Fibroblast of lung (primary cell): ENCODE results near the gene NCF4. TPM values are rescaled to one million over a fixed set of nuclear protein-coding genes. Genes with fewer than 3 reads are reported as not detected.

Experiments used
- DNase-seq, 2 donors: peaks; one replicate each; pipeline versions ENCODE4 v3.0.0 to v3.0.0-alpha.2; 2010; ENCODE audit warnings: low read depth in 2 of 2
- H2AFZ ChIP-seq: 2 replicates; pipeline ENCODE4 v1.5.1; 2012; ENCODE audit warnings: low read length, control low read depth, inconsistent platforms
- H3K27ac ChIP-seq: 2 replicates; pipeline ENCODE4 v1.5.1; 2011; ENCODE audit warnings: low read length, control low read depth; ENCODE audit not compliant: insufficient read depth
- H3K27me3 ChIP-seq: 2 replicates; pipeline ENCODE4 v1.5.1; 2011; ENCODE audit warnings: mild to moderate bottlenecking, low read length; ENCODE audit not compliant: control insufficient read depth, insufficient read depth
- H3K36me3 ChIP-seq: 2 replicates; pipeline ENCODE4 v1.5.1; 2011; ENCODE audit warnings: low read length; ENCODE audit not compliant: control insufficient read depth, insufficient read depth
- H3K4me1 ChIP-seq: 2 replicates; pipeline ENCODE4 v1.5.1; 2011; ENCODE audit warnings: low read length; ENCODE audit not compliant: control insufficient read depth, insufficient read depth; ENCODE audit errors: extremely low read depth
- H3K4me2 ChIP-seq: 2 replicates; pipeline ENCODE4 v1.5.1; 2011; ENCODE audit warnings: low read length, control low read depth; ENCODE audit not compliant: insufficient read depth; ENCODE audit errors: extremely low read depth
- H3K4me3 ChIP-seq, 4 experiments: fragments of 200-600 bp in 1 of 4; sonication (generic) in 1 of 4; replicated peaks in 1 of 4; 2 replicates each; pipeline ENCODE4 v1.5.1; 2011 to 2016; ENCODE audit warnings: low read length in 4 of 4, low read depth in 3 of 4, mild to moderate bottlenecking in 3 of 4, control low read depth in 2 of 4, inconsistent platforms in 1 of 4, mixed read lengths in 1 of 4; ENCODE audit not compliant: insufficient read depth in 1 of 4; ENCODE audit errors: control extremely low read depth in 1 of 4
- H3K79me2 ChIP-seq: 2 replicates; pipeline ENCODE4 v1.5.1; 2012; ENCODE audit warnings: mild to moderate bottlenecking, low read length, inconsistent platforms; ENCODE audit not compliant: control insufficient read depth, insufficient read depth
- H3K9ac ChIP-seq: 2 replicates; pipeline ENCODE4 v1.5.1; 2011; ENCODE audit warnings: mild to moderate bottlenecking, low read length, control low read depth; ENCODE audit not compliant: insufficient read depth
- H3K9me3 ChIP-seq: 2 replicates; pipeline ENCODE4 v1.5.1; 2012; ENCODE audit warnings: low read depth, low read length; ENCODE audit not compliant: control insufficient read depth, insufficient read depth
- H4K20me1 ChIP-seq: 2 replicates; pipeline ENCODE4 v1.5.1; 2011; ENCODE audit warnings: low read length; ENCODE audit not compliant: control insufficient read depth, insufficient read depth; ENCODE audit errors: extremely low read depth
- CTCF ChIP-seq, 2 donors: IDR thresholded peaks in 1 of 2; conservative IDR thresholded peaks in 1 of 2; 1 replicate in 1 of 2; 2 replicates in 1 of 2; pipeline ENCODE4 v1.5.1; 2011 to 2012; ENCODE audit warnings: low read length in 2 of 2, control low read depth in 1 of 2, inconsistent platforms in 1 of 2, low read depth in 1 of 2, mild to moderate bottlenecking in 1 of 2
- EZH2 ChIP-seq: IDR thresholded peaks from 2 replicates; pipeline ENCODE4 v1.5.1; 2012; ENCODE audit warnings: low read length, control low read depth, mild to moderate bottlenecking; ENCODE audit errors: missing control alignments
- polyA plus RNA-seq, 2 donors: library from polyadenylated mRNA; depleted of rRNA in 1 of 2; stranded (reverse) in 1 of 2; unstranded in 1 of 2; fragments of >200 nt; gene quantifications; 2 replicates each; pipeline ENCODE4 v1.2.1, GENCODE V29; 2011 to 2012; ENCODE audit warnings: missing spikeins in 1 of 2
- total RNA-seq: library from RNA; depleted of rRNA; stranded (reverse); fragments of >200 nt; gene quantifications from 2 replicates; pipeline ENCODE4 v1.2.1, GENCODE V29; 2014

NCF4 gene
- total and polyA plus RNA-seq, 2 donors (not counting 1 experiment from before 2014, with no cell fraction given): not detected

DNA sequence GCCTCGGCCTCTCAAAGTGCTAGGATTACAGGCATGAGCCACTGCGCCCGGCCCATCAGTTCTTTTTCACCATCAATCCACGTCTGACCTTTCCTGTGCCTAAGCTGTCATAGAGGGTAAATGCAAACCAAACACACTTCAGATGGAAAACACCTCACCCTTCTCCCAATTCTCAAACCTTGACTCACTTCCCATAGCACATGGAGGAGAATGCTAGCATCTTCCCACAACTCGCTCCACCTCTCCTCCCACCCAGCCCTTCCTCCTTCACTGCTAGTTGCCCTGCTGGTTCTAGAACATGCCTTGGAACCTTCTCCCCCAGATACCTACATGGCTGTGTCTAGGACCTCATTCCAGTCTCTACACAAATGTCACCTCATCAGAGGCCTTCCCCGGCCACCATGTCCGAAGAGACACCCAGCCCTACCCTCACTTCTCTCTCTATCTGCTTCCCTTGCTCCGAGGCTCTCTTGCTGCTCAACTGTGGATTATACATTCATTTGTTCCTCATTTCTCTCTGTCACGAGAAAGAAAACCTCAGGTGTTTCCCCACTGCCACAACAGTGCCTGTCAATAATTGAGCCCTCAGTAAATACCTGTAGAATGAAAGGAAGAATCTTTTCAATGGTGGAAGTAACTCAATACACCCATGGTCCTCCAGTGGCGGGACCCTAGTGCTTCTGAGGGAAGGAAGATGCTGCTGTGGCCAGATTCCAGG lies 21.3 kb upstream of the NCF4 start:
- Histone ChIP-seq H3K4me3 (no peak overlapping the region), H2AFZ (no peak overlapping the region), H3K36me3 (no peaks in the 10 kb centered on the region), H3K9me3 (no peaks in the 10 kb centered on the region), H3K27ac (no peak overlapping the region), H3K4me1 (no peaks in the 10 kb centered on the region), H3K79me2 (no peaks in the 10 kb centered on the region), H3K9ac (no peak overlapping the region), H4K20me1 (no peaks in the 10 kb centered on the region), H3K27me3 (no peaks in the 10 kb centered on the region), H3K4me2 (no peak overlapping the region)
- peak in 1 of 2 donors; percentile 14 for DNase-seq
- no peak for TF ChIP-seq CTCF (conservative IDR thresholded peaks at IDR 0.05 in 1 of 2, IDR thresholded peaks at IDR 0.05 in 1 of 2; ENCODE audit: low read depth in 1 of 2, low read length in 2 of 2)
- TF ChIP-seq EZH2: no peak

DNA sequence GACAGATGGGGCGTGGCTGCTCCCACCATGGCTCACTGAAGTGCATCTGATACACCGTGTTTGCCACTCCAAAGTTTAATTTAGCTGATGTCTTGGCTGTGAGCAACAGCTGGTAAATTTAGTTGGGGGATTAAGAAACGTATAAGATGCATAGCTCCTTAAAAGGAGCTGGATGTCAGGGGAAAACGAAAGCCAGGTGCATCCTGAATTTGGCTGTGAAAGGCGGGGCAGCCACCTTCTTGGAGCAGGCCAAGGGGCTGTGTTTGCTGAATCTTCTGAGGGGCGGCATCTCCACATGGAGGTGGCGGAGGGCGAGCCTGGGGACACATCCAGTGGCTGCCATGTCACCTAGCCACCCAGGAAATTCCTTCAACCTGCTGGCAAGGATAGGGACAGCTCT lies 20.7 kb upstream of the NCF4 start:
- Histone ChIP-seq H3K4me2 (no peak overlapping the region), H3K9me3 (no peaks in the 10 kb centered on the region), H3K4me1 (no peaks in the 10 kb centered on the region), H3K27ac (no peak overlapping the region), H3K4me3 (no peak overlapping the region), H3K36me3 (no peaks in the 10 kb centered on the region), H2AFZ (no peak overlapping the region), H3K79me2 (no peaks in the 10 kb centered on the region), H3K27me3 (no peaks in the 10 kb centered on the region), H3K9ac (no peak overlapping the region), H4K20me1 (no peaks in the 10 kb centered on the region)
- no peak for TF ChIP-seq EZH2
- TF ChIP-seq CTCF (conservative IDR thresholded peaks at IDR 0.05 in 1 of 2, IDR thresholded peaks at IDR 0.05 in 1 of 2; ENCODE audit: low read depth in 1 of 2, low read length in 2 of 2): no peak
- DNase-seq: no peak

DNA sequence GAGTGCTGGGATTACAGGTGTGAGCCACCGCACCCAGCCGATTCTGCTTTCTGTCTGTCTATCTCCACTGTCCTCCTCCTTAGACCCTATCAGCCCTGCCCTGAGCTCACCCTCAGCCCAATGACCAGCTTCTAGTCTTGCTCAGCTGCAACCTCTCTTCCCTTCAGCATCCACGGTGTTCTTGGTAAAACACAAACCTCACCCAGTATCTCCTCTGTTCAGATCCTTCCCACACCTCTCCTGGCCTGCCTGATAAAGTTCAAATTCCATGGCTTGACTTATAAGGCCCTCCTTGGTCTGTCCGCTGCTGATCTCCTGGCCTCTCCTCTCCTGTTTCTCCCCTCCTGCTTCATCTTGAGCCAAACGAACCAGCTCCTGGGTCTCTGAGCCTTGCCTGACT lies 14.5 kb upstream of the NCF4 start:
- H3K27ac ChIP-seq: no peak overlapping the region
- no peaks in the 10 kb centered on the region for H3K36me3 ChIP-seq
- no peaks in the 10 kb centered on the region for H3K9me3 ChIP-seq
- DNase-seq: no peak
- no peak overlapping the region for H3K9ac ChIP-seq
- peaks cover 2% of the 10 kb centered on the region for H3K27me3 ChIP-seq
- no peaks in the 10 kb centered on the region for H3K79me2 ChIP-seq
- TF ChIP-seq EZH2 (no peak), CTCF (conservative IDR thresholded peaks at IDR 0.05 in 1 of 2, IDR thresholded peaks at IDR 0.05 in 1 of 2; ENCODE audit: low read depth in 1 of 2, low read length in 2 of 2) (no peak)
- H3K4me1 ChIP-seq: no peaks in the 10 kb centered on the region
- no peak overlapping the region for H3K4me3 ChIP-seq
- H3K4me2 ChIP-seq: no peak overlapping the region
- no peak overlapping the region for H2AFZ ChIP-seq
- H4K20me1 ChIP-seq: no peaks in the 10 kb centered on the region
